Fibroblast of skin of back (primary cell): ENCODE results near the gene SMTN. TPM values are rescaled to one million over a fixed set of nuclear protein-coding genes. Genes with fewer than 3 reads are reported as not detected.
"Not testable (repeated sequence)": the region's sequence is repeated elsewhere in the genome, so short reads cannot be mapped to it uniquely, and the experiment has no call there.

Source experiments
- DNase-seq: peaks from one replicate; pipeline ENCODE4 v3.0.0-alpha.2; 2013
- polyA plus RNA-seq, 2 experiments: library from polyadenylated mRNA; unstranded; fragments of 120-200 nt; gene quantifications; one replicate each; pipeline ENCODE4 v1.2.1, GENCODE V29; 2013; ENCODE audit not compliant: insufficient read length in 2 of 2

Gene SMTN
- 131 TPM for polyA plus RNA-seq (2013, experiment 1 of 2; ENCODE audit: insufficient read length)
- polyA plus RNA-seq (2013, experiment 2 of 2; ENCODE audit: insufficient read length): 84.4 TPM

GRCh38 chr22:31080848-31081649 lies at the start of gene SMTN:
Gene SMTN (plus strand): TSS chr22:31081318. CDS start chr22:31083259, 1,941 bp downstream.
- DNase-seq: peak; percentile 90

- DNase-seq: peak; percentile 73
These were observed 44.2 kb upstream of the SMTN start for GRCh38 chr22:31036671-31037550.

GRCh38 chr22:31038686-31039085 lies 42.4 kb upstream of the SMTN start:
- DNase-seq: no peak

GRCh38 chr22:31039393-31039792 lies 41.7 kb upstream of the SMTN start:
- peak; percentile 35 for DNase-seq

GRCh38 chr22:31040542-31041398 lies 40.3 kb upstream of the SMTN start:
- DNase-seq: no peak

- DNase-seq: no peak
These were observed 36.8 kb upstream of the SMTN start for GRCh38 chr22:31044262-31044861.

GRCh38 chr22:31045900-31046538 lies 35.1 kb upstream of the SMTN start:
- DNase-seq: no peak

GRCh38 chr22:31046539-31047226 lies 34.4 kb upstream of the SMTN start:
- DNase-seq: peak; percentile 11

GRCh38 chr22:31048570-31048969 lies 32.5 kb upstream of the SMTN start:
- no peak for DNase-seq

GRCh38 chr22:31049815-31050420 lies 31.2 kb upstream of the SMTN start:
- no peak for DNase-seq

GRCh38 chr22:31055117-31055634 lies 25.9 kb upstream of the SMTN start:
- DNase-seq: no peak

GRCh38 chr22:31055635-31056159 lies 25.4 kb upstream of the SMTN start:
- DNase-seq: peak; percentile 96

GRCh38 chr22:31056986-31057599 lies 24.0 kb upstream of the SMTN start:
- no peak for DNase-seq

GRCh38 chr22:31059663-31060062 lies 21.5 kb upstream of the SMTN start:
- DNase-seq: not testable (repeated sequence)

- no peak for DNase-seq
These were observed 18.4 kb upstream of the SMTN start for GRCh38 chr22:31062566-31063230.

- DNase-seq: no peak
These were observed 16.7 kb upstream of the SMTN start for GRCh38 chr22:31064369-31064768.

GRCh38 chr22:31068970-31069369 lies 12.1 kb upstream of the SMTN start:
- no peak for DNase-seq

GRCh38 chr22:31069691-31070314 lies 11.3 kb upstream of the SMTN start:
- DNase-seq: not testable (repeated sequence)
